ENCODE results near the gene PTPRG. TPM values are rescaled to one million over a fixed set of nuclear protein-coding genes. Genes with fewer than 3 reads are reported as not detected.
A peak's percentile ranks its signal among the peaks of the same experiment; 100 is the strongest.

PTPRG gene
- total RNA-seq, 1 donor: 148 TPM

- Histone ChIP-seq H2AFZ (ENCODE audit: low read length) (no peak overlapping the region), H3K79me2 (ENCODE audit: insufficient read depth, low read length) (peaks cover 23% of the 10 kb centered on the region), H4K20me1 (ENCODE audit: insufficient read depth, low read length) (peaks cover 17% of the 10 kb centered on the region), H3K4me3 (ENCODE audit: insufficient read depth, low read length) (no peak overlapping the region), H3K27me3 (ENCODE audit: insufficient read depth, low read length) (no peaks in the 10 kb centered on the region), H3K36me3 (ENCODE audit: insufficient read depth, low read length) (no peaks in the 10 kb centered on the region), H3K27ac (ENCODE audit: low read depth, low read length) (no peak overlapping the region), H3K4me1 (ENCODE audit: insufficient read depth, low read length) (peaks cover 15% of the 10 kb centered on the region), H3K4me2 (ENCODE audit: insufficient read depth, low read length) (no peak overlapping the region), H3K9me3 (ENCODE audit: low read depth, low read length) (no peaks in the 10 kb centered on the region)
- no peak for DNase-seq (ENCODE audit: insufficient read length, low spot score, missing footprints)
- no peak for TF ChIP-seq CTCF (IDR thresholded peaks at IDR 0.05; ENCODE audit: extremely low read depth, low read depth, low read length)
These were observed 208.1 kb downstream of the PTPRG start for GRCh38 chr3:61769266-61769990.

- Histone ChIP-seq H3K4me2 (ENCODE audit: insufficient read depth, low read length) (no peak overlapping the region), H3K79me2 (ENCODE audit: insufficient read depth, low read length) (peaks cover 22% of the 10 kb centered on the region), H3K27ac (ENCODE audit: low read depth, low read length) (no peak overlapping the region), H4K20me1 (ENCODE audit: insufficient read depth, low read length) (peaks cover 14% of the 10 kb centered on the region), H3K4me3 (ENCODE audit: insufficient read depth, low read length) (no peak overlapping the region), H3K9me3 (ENCODE audit: low read depth, low read length) (no peaks in the 10 kb centered on the region), H3K36me3 (ENCODE audit: insufficient read depth, low read length) (no peaks in the 10 kb centered on the region), H2AFZ (ENCODE audit: low read length) (no peak overlapping the region), H3K27me3 (ENCODE audit: insufficient read depth, low read length) (no peaks in the 10 kb centered on the region), H3K4me1 (ENCODE audit: insufficient read depth, low read length) (peaks cover 15% of the 10 kb centered on the region)
- TF ChIP-seq CTCF (IDR thresholded peaks at IDR 0.05; ENCODE audit: extremely low read depth, low read depth, low read length): no peak
- DNase-seq (ENCODE audit: insufficient read length, low spot score, missing footprints): peak; percentile 46
These were observed 210.6 kb downstream of the PTPRG start for GRCh38 chr3:61771976-61772375.

GRCh38 chr3:61772456-61772855, 211.1 kb downstream of the PTPRG start:
- H3K27ac ChIP-seq (ENCODE audit: low read depth, low read length): no peak overlapping the region
- peak; percentile 22 for DNase-seq (ENCODE audit: insufficient read length, low spot score, missing footprints)
- H3K4me2 ChIP-seq (ENCODE audit: insufficient read depth, low read length): no peak overlapping the region
- H3K4me1 ChIP-seq (ENCODE audit: insufficient read depth, low read length): peaks cover 15% of the 10 kb centered on the region
- H3K79me2 ChIP-seq (ENCODE audit: insufficient read depth, low read length): peaks cover 22% of the 10 kb centered on the region
- no peak overlapping the region for H3K4me3 ChIP-seq (ENCODE audit: insufficient read depth, low read length)
- H4K20me1 ChIP-seq (ENCODE audit: insufficient read depth, low read length): peaks cover 14% of the 10 kb centered on the region
- TF ChIP-seq CTCF (IDR thresholded peaks at IDR 0.05; ENCODE audit: extremely low read depth, low read depth, low read length): no peak
- no peak overlapping the region for H2AFZ ChIP-seq (ENCODE audit: low read length)
- H3K9me3 ChIP-seq (ENCODE audit: low read depth, low read length): no peaks in the 10 kb centered on the region
- no peaks in the 10 kb centered on the region for H3K36me3 ChIP-seq (ENCODE audit: insufficient read depth, low read length)
- no peaks in the 10 kb centered on the region for H3K27me3 ChIP-seq (ENCODE audit: insufficient read depth, low read length)

GRCh38 chr3:61774279-61774890, 213.0 kb downstream of the PTPRG start:
- no peaks in the 10 kb centered on the region for H3K36me3 ChIP-seq (ENCODE audit: insufficient read depth, low read length)
- no peak overlapping the region for H2AFZ ChIP-seq (ENCODE audit: low read length)
- no peak overlapping the region for H3K27ac ChIP-seq (ENCODE audit: low read depth, low read length)
- no peak for DNase-seq (ENCODE audit: insufficient read length, low spot score, missing footprints)
- peaks cover 9% of the 10 kb centered on the region for H4K20me1 ChIP-seq (ENCODE audit: insufficient read depth, low read length)
- peaks cover 9% of the 10 kb centered on the region for H3K4me1 ChIP-seq (ENCODE audit: insufficient read depth, low read length)
- no peak overlapping the region for H3K4me2 ChIP-seq (ENCODE audit: insufficient read depth, low read length)
- no peaks in the 10 kb centered on the region for H3K27me3 ChIP-seq (ENCODE audit: insufficient read depth, low read length)
- H3K9me3 ChIP-seq (ENCODE audit: low read depth, low read length): no peaks in the 10 kb centered on the region
- TF ChIP-seq CTCF (IDR thresholded peaks at IDR 0.05; ENCODE audit: extremely low read depth, low read depth, low read length): no peak
- peaks cover 27% of the 10 kb centered on the region for H3K79me2 ChIP-seq (ENCODE audit: insufficient read depth, low read length)
- H3K4me3 ChIP-seq (ENCODE audit: insufficient read depth, low read length): no peak overlapping the region

Measured in osteoblast (primary cell).